Activated CD8-positive, alpha-beta memory T cell treated with anti-CD3 and anti-CD28 coated beads, Interleukin-2, amount 50 U/mL, for 24 hours (primary cell): ENCODE data around the gene STRA6.
"Not testable (repeated sequence)": the region's sequence is repeated elsewhere in the genome, so short reads cannot be mapped to it uniquely, and the experiment has no call there.

ENCODE experiments used
- DNase-seq: peaks from one replicate; pipeline ENCODE4 v3.0.0-alpha.2; 2020; ENCODE audit errors: extremely low read depth

Gene STRA6

DNA sequence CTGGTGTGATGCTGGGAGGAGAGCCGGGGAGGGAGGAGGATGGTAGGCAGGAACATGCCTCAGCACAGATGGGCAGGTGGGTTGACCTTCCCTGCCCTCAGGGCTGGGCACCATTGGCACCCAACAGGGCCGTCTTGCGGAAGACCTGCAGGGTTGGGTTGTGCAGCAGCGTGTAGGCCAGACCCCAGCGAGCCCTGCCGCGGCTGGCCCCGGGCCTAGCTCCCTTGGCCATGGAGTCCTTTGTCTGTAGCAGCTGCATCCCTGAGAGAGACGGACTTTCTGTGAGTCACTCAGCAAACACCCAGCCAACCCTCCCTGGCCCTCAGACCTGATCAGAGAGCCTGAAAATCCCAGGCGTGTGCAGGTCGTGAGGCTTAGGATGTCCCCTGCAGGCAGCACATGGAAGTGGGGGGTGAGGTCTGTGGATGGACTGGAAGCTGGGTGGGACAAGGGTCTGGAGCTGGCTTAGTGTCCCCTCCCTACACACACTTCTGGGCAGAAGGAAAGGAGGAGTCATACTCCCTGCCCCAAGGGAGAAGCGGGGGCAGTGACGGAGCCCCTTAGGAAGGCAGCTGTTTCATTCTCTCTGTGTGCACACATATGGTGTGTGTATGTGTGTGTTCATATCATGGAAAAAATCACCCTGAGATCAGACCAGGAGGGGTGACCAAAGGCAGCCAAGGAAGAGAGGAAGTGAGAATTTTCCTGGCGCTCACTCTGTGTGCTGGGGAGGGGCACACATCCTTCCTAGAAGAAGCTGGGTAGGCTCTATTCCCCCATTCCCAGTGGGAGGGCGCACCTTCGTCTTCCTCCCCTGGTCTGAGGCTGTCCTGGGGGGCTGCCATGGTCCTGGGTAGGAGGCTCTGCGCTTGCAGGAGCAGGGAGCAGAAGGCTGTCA is 22.4 kb downstream of the STRA6 start:
- DNase-seq = no peak

DNA sequence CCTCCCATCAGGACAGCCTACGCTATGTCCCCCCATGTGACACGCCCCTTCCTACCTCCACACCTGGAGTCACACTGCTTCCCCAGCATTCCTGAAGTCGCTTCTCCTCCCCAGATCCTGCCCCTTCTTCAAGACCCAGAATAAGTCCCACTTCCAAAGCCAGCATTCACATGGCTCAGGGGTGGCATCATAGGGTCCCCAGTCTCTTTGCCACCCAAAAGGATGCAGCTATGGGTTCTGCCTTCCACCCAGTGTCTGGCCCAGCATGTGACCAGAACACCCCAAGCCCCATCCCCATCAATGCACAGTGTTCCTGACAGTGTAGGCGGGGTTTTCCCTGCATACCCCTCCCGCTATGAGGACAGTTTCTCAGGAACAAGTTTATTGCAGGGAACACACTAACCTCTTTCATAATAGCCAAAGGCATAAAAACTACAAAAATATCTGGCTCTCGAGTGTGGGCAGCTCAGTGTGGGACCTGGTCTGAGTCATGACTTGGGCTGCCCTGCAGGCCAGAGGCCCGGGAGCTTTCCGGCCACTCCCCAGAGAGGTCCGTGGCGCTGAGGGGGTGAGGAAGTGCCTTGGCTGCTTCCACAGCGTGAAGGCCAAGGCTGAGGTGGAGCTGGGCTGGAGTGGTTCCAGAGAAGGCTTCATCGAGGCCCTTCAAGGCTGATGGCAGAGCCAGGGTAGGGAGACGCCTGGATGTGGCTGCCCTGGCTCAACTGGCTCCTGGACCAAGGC is 23.3 kb downstream of the STRA6 start:
- no peak for DNase-seq

DNA sequence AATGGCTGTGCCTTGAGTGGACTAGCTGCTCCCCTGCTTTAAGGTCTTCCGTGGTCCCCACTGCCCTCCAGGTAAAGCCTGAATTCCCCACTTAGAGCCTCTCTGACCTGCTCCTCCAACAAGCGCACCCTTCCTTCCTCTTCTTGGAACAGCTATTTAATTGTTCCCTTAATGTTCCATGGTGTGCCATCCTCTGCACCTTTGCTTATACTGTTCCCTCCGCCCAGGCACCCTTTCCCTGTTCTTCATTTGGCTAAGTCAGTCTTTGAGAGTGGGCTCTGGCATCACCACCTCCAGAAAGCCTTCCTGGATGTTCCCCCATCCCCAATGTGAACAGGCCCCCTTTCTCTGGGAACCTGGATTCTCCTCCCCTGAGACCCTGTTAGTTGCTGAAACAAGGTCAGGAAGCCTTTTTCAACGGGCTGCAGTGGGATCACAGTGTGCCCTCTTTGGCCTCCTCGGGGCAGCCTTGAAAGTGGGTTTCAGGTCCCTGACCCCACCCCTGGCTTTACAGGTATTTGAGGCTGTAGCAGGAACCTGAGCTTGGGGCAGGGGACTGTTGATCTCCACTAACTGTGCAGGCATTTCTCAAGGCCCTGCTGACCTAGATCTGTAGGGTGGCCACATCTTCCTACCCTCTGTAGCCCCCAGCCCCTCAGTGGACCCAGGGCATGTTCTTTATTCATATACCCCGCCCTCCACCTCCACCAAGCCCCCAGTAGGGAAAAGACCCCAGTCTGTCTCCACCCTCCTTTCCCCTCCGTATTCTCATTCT is 24.1 kb downstream of the STRA6 start:
- no peak for DNase-seq

DNA sequence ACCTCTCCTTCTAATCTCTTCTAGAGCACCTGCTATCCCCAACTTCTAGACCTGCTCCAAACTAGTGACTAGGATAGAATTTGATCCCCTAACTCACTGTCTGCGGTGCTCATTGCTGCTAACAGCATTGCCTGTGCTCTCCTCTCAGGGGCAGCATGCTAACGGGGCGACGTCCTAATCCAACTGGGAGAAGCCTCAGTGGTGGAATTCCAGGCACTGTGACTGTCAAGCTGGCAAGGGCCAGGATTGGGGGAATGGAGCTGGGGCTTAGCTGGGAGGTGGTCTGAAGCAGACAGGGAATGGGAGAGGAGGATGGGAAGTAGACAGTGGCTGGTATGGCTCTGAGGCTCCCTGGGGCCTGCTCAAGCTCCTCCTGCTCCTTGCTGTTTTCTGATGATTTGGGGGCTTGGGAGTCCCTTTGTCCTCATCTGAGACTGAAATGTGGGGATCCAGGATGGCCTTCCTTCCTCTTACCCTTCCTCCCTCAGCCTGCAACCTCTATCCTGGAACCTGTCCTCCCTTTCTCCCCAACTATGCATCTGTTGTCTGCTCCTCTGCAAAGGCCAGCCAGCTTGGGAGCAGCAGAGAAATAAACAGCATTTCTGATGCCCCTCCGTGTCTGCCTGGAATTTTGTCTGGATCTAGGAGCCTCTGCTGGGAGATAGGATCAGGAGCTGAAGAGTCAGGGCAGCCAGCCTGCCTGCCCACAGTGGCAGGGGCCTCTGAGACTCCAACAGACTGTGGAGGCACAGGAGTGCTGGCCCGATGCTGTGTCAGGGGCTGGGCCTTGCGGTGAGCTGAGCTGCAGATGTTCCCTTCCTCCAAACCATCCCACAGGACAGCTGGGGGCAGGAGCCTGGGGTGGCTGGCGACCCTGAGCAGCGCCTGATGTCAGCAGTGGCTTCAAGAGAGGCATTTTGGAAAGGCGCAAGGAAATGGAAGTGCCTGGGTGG is 26.0 kb downstream of the STRA6 start:
- no peak for DNase-seq

DNA sequence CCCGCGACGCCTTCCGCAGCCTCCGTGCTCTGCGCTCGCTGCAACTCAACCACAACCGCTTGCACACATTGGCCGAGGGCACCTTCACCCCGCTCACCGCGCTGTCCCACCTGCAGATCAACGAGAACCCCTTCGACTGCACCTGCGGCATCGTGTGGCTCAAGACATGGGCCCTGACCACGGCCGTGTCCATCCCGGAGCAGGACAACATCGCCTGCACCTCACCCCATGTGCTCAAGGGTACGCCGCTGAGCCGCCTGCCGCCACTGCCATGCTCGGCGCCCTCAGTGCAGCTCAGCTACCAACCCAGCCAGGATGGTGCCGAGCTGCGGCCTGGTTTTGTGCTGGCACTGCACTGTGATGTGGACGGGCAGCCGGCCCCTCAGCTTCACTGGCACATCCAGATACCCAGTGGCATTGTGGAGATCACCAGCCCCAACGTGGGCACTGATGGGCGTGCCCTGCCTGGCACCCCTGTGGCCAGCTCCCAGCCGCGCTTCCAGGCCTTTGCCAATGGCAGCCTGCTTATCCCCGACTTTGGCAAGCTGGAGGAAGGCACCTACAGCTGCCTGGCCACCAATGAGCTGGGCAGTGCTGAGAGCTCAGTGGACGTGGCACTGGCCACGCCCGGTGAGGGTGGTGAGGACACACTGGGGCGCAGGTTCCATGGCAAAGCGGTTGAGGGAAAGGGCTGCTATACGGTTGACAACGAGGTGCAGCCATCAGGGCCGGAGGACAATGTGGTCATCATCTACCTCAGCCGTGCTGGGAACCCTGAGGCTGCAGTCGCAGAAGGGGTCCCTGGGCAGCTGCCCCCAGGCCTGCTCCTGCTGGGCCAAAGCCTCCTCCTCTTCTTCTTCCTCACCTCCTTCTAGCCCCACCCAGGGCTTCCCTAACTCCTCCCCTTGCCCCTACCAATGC is 27.1 kb downstream of the STRA6 start:
- no peak for DNase-seq

DNA sequence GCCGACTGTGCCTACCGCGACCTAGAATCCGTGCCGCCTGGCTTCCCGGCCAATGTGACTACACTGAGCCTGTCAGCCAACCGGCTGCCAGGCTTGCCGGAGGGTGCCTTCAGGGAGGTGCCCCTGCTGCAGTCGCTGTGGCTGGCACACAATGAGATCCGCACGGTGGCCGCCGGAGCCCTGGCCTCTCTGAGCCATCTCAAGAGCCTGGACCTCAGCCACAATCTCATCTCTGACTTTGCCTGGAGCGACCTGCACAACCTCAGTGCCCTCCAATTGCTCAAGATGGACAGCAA is 27.7 kb downstream of the STRA6 start:
- no peak for DNase-seq

- no peak for DNase-seq
Measured at GRCh38 chr15:74174219-74174957, 28.2 kb downstream of the STRA6 start.

GRCh38 chr15:74173380-74174218 is 29.0 kb downstream of the STRA6 start, which contains the start of gene ISLR:
TSS of gene ISLR (plus strand) at chr15:74173710. CDS start at chr15:74174859, 1,149 bp downstream.
- no peak for DNase-seq

- DNase-seq = no peak
Measured at GRCh38 chr15:74172701-74173379, 29.7 kb downstream of the STRA6 start.

DNA sequence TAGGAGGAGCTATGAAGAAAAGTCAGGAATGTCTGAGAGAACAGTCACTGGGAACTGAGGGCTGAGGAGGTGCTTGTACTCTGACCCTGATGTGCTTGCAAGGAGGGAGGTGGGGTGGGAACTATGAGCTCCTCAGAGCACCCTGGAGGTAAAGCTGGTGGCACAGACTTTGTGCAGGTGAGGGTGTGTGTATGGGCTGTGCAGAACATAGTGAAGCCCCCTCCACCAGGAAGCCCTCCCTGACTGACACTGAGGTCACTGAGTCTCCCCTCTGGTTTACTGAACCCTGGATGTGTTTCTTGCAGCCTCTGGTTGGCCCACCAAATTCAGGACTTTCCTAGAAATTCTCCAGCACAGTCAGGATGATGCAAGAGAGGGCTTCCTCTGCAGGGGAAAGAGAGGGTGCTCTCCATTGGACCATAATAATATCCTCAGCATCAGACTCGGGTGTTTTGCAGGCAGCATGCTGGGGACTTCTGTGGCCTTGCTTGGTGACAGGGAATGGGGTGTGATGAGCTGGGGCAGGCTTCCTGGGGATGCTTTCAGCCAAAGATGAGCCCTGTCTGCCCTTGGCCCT is 30.5 kb downstream of the STRA6 start:
- no peak for DNase-seq

DNA sequence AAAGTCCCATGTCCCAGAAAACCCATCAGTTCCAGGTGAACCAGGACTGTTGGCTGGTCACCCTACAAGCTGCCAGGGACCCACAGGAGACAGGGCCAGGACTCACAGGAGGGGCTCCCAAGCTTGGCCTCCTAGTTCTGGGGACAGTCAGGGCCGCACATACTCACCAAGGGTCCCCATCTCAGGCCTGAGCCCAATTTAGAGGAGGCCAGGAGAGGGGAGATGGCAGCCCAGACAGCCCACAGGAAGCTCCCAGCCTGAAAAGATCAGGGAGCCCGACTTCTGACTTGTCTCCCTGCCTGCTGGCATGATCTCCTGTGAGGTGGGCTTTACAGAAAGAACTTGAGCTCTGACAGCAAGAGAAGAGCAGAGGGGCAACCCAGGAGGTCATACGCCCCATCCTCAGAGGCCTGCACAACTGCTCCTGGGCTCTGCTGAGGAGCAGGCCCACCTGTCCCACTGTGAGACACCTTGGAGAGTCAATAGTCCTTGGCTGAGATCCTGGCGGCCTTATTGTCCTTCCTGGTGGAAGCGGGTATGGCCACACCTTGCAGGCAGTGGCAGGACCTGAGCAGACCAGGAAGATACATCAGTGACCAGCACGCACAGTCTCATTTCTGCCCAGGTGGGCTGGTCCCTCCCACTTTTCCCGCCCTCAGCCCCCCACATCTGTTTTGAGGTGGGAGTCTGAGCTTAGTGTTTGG is 31.6 kb downstream of the STRA6 start:
- no peak for DNase-seq

- DNase-seq = no peak
Measured at GRCh38 chr15:74170071-74170844, 32.3 kb downstream of the STRA6 start.

DNA sequence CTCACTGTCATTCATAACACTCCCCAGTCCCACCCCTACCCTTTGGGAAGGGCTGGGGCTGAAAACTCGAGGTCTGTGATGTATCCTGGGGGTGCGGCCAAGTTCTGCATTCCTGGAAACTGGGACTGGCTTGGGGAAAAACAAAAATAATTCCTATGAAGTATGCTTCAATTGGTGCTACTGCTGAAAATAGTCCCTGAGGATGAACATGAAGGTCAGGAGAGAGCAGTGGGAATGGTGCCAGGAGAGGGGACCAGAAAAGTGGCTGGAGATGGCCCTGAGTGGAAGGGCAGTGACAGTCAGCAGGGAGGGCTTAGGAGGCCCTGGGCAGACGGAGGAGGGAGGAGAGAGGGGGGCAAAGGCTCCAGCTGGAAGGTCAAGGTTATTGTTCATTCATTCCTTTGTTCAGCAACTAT is 33.9 kb downstream of the STRA6 start:
- no peak for DNase-seq

- DNase-seq = no peak
Measured at GRCh38 chr15:74167891-74168331, 34.7 kb downstream of the STRA6 start.

DNA sequence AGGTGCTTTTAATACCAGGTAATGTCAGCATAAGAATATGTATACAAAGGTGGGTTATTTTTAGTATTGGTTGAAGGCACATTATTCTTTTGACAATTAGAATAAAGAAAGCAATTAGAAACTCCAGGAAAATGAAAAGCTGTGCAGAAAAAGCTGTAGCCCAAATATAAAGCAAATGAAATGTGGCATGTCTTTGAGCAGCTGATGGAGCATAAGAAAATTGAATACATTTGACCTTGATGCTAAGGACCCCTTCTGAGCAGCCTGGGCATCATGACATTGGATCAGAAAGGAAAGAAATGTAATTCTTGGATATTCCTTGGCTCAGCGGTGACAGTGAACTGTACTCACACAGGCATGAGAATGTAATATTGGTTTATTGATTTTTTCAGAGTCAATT is 37.1 kb downstream of the STRA6 start:
- no peak for DNase-seq

DNA sequence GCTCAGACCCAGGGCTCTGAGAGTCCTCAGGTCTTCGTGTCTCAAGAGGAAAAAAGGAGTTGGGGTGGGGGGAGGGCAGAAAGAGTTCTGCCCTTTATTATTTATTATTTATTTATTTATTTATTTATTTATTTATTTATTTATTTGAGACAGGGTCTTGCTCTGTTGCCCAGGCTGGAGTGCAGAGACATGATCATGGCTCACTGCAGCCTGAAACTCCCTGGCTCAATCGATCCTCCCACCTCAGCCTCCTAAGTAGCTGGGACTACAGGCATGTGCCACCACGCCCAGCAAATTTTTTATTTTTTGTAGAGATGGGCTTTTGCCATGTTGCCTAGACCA is 40.4 kb downstream of the STRA6 start:
- DNase-seq = not testable (repeated sequence)
